CD14-positive monocyte (primary cell): ENCODE measurements around the gene STARD8. TPM values are rescaled to one million over a fixed set of nuclear protein-coding genes. Genes with fewer than 3 reads are reported as not detected.

Source experiments
- DNase-seq, 3 donors: peaks; one replicate each; pipeline ENCODE4 v3.0.0-alpha.2; 2011 to 2022
- H2AFZ ChIP-seq: 2 replicates; pipeline ENCODE4 v1.6.0; 2012; ENCODE audit warnings: mild to moderate bottlenecking, low read depth, low read length, inconsistent platforms; ENCODE audit not compliant: insufficient read depth, poor library complexity, severe bottlenecking
- H3K27ac ChIP-seq, 2 donors: 1 replicate in 1 of 2; 2 replicates in 1 of 2; pipeline ENCODE4 v1.5.1; 2012 to 2013; ENCODE audit warnings: low read length in 2 of 2, control low read depth in 1 of 2, inconsistent platforms in 1 of 2, low read depth in 1 of 2, mild to moderate bottlenecking in 1 of 2
- H3K27me3 ChIP-seq, 2 donors: one replicate each; pipeline versions ENCODE4 v1.6.0 to v1.6.1; 2011 to 2013; ENCODE audit warnings: low read length in 2 of 2; ENCODE audit not compliant: control insufficient read depth in 2 of 2, insufficient read depth in 2 of 2
- H3K36me3 ChIP-seq, 2 donors: replicated peaks in 1 of 2; 1 replicate in 1 of 2; 2 replicates in 1 of 2; pipeline versions ENCODE4 v1.5.1 to v1.6.1; 2012 to 2013; ENCODE audit warnings: low read length in 2 of 2, control low read depth in 1 of 2, inconsistent platforms in 1 of 2, mild to moderate bottlenecking in 1 of 2; ENCODE audit not compliant: insufficient read depth in 2 of 2, control insufficient read depth in 1 of 2
- H3K4me1 ChIP-seq, 2 donors: 1 replicate in 1 of 2; 2 replicates in 1 of 2; pipeline versions ENCODE4 v1.5.1 to v1.6.1; 2012 to 2013; ENCODE audit warnings: low read length in 2 of 2, control low read depth in 1 of 2, inconsistent platforms in 1 of 2, mild to moderate bottlenecking in 1 of 2, moderate library complexity in 1 of 2; ENCODE audit not compliant: insufficient read depth in 2 of 2, control insufficient read depth in 1 of 2
- H3K4me2 ChIP-seq: replicated peaks from 2 replicates; pipeline ENCODE3; 2012; ENCODE audit warnings: low read length, moderate library complexity, mild to moderate bottlenecking; ENCODE audit not compliant: poor library complexity, severe bottlenecking; ENCODE audit errors: extremely low read depth
- H3K4me3 ChIP-seq, 3 experiments: fragments of 200-600 bp in 1 of 3; sonication (generic) in 1 of 3; replicated peaks in 1 of 3; 1 replicate in 2 of 3; 2 replicates in 1 of 3; pipeline ENCODE4 v1.5.1; 2011 to 2013; ENCODE audit warnings: low read length in 3 of 3, mild to moderate bottlenecking in 3 of 3, control low read depth in 2 of 3, low read depth in 2 of 3, inconsistent platforms in 1 of 3, moderate library complexity in 1 of 3
- H3K79me2 ChIP-seq: 2 replicates; pipeline ENCODE4 v1.6.0; 2012; ENCODE audit warnings: mild to moderate bottlenecking, control low read depth, inconsistent platforms, low read length, moderate library complexity; ENCODE audit not compliant: insufficient read depth
- H3K9ac ChIP-seq: 2 replicates; pipeline ENCODE4 v1.6.0; 2017; ENCODE audit warnings: low read length, mild to moderate bottlenecking; ENCODE audit not compliant: insufficient read depth, poor library complexity, severe bottlenecking
- H3K9me3 ChIP-seq, 2 donors: replicated peaks in 1 of 2; 1 replicate in 1 of 2; 2 replicates in 1 of 2; pipeline versions ENCODE4 v1.5.1 to v1.6.1; 2012 to 2013; ENCODE audit warnings: low read length in 2 of 2, control low read depth in 1 of 2; ENCODE audit not compliant: control insufficient read depth in 1 of 2, insufficient read depth in 1 of 2
- H4K20me1 ChIP-seq: 2 replicates; pipeline ENCODE4 v1.6.0; 2012; ENCODE audit warnings: mild to moderate bottlenecking, low read length, control low read depth, moderate library complexity; ENCODE audit not compliant: insufficient read depth
- H3K27ac Mint-ChIP-seq, 7 donors: one replicate each; pipeline ENCODE4 v1.8.0; 2020; ENCODE audit warnings: mild to moderate bottlenecking in 7 of 7, mixed read lengths in 7 of 7, moderate library complexity in 6 of 7, inconsistent platforms in 2 of 7
- H3K27me3 Mint-ChIP-seq, 3 donors: one replicate each; pipeline ENCODE4 v1.8.0; 2021 to 2022; ENCODE audit warnings: low read depth in 3 of 3, mild to moderate bottlenecking in 3 of 3, mixed read lengths in 3 of 3, moderate library complexity in 3 of 3, inconsistent platforms in 1 of 3
- H3K36me3 Mint-ChIP-seq, 2 donors: one replicate each; pipeline ENCODE4 v1.8.0; 2020; ENCODE audit warnings: mixed read lengths in 2 of 2, inconsistent platforms in 1 of 2, mild to moderate bottlenecking in 1 of 2
- H3K4me1 Mint-ChIP-seq: one replicate; pipeline ENCODE4 v1.8.0; 2020; ENCODE audit warnings: mild to moderate bottlenecking, mixed read lengths
- H3K4me3 Mint-ChIP-seq, 2 donors: one replicate each; pipeline ENCODE4 v1.8.0; 2020; ENCODE audit warnings: mild to moderate bottlenecking in 2 of 2, mixed read lengths in 2 of 2, moderate library complexity in 1 of 2
- H3K9me3 Mint-ChIP-seq, 7 donors: one replicate each; pipeline ENCODE4 v1.8.0; 2020 to 2022; ENCODE audit warnings: mixed read lengths in 7 of 7, mild to moderate bottlenecking in 6 of 7, moderate library complexity in 6 of 7, inconsistent platforms in 2 of 7
- WGBS: methylation state at CpG from one replicate; pipeline ENCODE4 v1.1.5; 2013; ENCODE audit warnings: missing lambda C conversion rate; ENCODE audit not compliant: insufficient coverage; 5-methylcytosine and 5-hydroxymethylcytosine counted together
- intact Hi-C, 2 donors: fragments of 100-400 bp; cut with micrococcal nuclease; formaldehyde crosslinking; loops; one replicate each; pipeline versions ENCODE4 v1.15.0 to v1.15.1; 2023
- polyA plus RNA-seq, 3 donors: library from polyadenylated mRNA; depleted of rRNA in 1 of 3; unstranded in 2 of 3; stranded (reverse) in 1 of 3; fragments of 300-500 nt in 2 of 3; fragments of >200 nt in 1 of 3; fragmentation: Illumina TruSeq in 2 of 3; gene quantifications; 1 replicate in 2 of 3; 2 replicates in 1 of 3; pipeline ENCODE4 v1.2.3, GENCODE V29; 2012 to 2021
- TF ChIP-seq, protein P1 (sequence below): fragments of 200-600 bp; IDR thresholded peaks from one replicate; pipeline ENCODE4 v1.8.0; 2022; ENCODE audit warnings: antibody characterized with exemption, mild to moderate bottlenecking

STARD8 gene
- polyA plus RNA-seq, 3 donors, result 1.2 to 4.1 (median 1.7) TPM

DNA sequence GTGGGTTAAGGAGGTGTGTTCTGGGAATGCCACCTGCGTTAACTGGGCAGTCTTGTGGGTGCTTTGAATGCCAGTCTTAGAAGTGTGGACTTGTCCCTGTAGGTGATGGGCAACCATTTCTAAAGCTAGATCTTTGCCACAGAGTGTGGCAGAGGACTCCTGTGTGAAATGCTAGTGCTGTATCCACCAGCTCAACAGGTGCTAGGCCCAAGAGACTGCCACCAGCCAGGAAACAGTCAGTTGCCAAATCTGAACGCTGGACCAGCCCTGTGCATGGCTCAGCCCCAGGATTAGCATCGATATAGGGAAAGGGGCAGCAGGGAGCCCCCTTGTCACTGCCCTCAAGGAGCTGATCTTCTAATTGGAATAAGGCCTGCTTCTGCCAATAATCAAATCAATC is 35.3 kb downstream of the STARD8 start:
- no peak overlapping the region for H3K4me3 ChIP-seq
- 60% methylated on average over 1 of the region's 3 CpGs for WGBS
- H3K9ac ChIP-seq, result no peak overlapping the region
- Mint-ChIP-seq H3K27me3 (peaks cover 0 to 6% (median 1%) of the 10 kb centered on the region in 3 donors), H3K27ac (no peak overlapping the region), H3K4me3 (no peak overlapping the region), H3K36me3 (no peaks in the 10 kb centered on the region), H3K9me3 (peaks cover 0 to 2% (median 0%) of the 10 kb centered on the region in 7 donors), H3K4me1 (peaks cover 47% of the 10 kb centered on the region)
- H4K20me1 ChIP-seq, result no peaks in the 10 kb centered on the region
- TF ChIP-seq, protein P1, sequence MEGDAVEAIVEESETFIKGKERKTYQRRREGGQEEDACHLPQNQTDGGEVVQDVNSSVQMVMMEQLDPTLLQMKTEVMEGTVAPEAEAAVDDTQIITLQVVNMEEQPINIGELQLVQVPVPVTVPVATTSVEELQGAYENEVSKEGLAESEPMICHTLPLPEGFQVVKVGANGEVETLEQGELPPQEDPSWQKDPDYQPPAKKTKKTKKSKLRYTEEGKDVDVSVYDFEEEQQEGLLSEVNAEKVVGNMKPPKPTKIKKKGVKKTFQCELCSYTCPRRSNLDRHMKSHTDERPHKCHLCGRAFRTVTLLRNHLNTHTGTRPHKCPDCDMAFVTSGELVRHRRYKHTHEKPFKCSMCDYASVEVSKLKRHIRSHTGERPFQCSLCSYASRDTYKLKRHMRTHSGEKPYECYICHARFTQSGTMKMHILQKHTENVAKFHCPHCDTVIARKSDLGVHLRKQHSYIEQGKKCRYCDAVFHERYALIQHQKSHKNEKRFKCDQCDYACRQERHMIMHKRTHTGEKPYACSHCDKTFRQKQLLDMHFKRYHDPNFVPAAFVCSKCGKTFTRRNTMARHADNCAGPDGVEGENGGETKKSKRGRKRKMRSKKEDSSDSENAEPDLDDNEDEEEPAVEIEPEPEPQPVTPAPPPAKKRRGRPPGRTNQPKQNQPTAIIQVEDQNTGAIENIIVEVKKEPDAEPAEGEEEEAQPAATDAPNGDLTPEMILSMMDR, result no peak
- no peak overlapping the region for H2AFZ ChIP-seq
- H3K79me2 ChIP-seq, result no peaks in the 10 kb centered on the region
- H3K36me3 ChIP-seq, result no peaks in the 10 kb centered on the region
- no peaks in the 10 kb centered on the region for H3K9me3 ChIP-seq
- peaks cover 43 to 46% of the 10 kb centered on the region in 2 donors for H3K4me1 ChIP-seq
- H3K27ac ChIP-seq, result no peak overlapping the region
- H3K27me3 ChIP-seq, result no peaks in the 10 kb centered on the region
- intact Hi-C loops, result no loop called here
- no peak for DNase-seq
- no peak overlapping the region for H3K4me2 ChIP-seq

DNA sequence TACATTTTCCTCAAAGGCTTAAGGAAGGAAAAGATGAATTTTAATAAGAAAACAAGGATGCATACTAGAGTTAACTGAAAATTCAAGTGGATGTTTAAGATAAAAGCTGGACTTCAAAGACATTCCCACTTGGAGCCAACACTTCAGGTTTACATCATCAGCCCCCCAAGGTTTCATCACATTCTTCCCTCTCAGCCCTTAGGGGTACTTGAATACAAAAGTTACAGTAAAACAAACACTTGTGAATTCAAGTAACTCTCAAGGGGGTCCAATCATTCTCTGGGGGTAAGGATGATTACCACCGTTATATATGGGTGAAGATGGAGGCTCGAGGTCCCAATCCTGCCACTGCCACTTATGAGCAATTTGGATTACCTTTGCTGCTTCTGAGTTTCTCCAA is 36.1 kb downstream of the STARD8 start:
- intact Hi-C loops, result no loop called here
- Mint-ChIP-seq H3K27me3 (peaks cover 0 to 6% (median 1%) of the 10 kb centered on the region in 3 donors), H3K4me3 (no peak overlapping the region), H3K27ac (peak overlapping the region in 6 of 7 donors; percentile 35 to 98 (median 95)), H3K36me3 (no peaks in the 10 kb centered on the region), H3K9me3 (peaks cover 0 to 2% (median 0%) of the 10 kb centered on the region in 7 donors), H3K4me1 (peaks cover 41% of the 10 kb centered on the region)
- TF ChIP-seq, protein P1, result no peak
- H3K9ac ChIP-seq, result no peak overlapping the region
- no peaks in the 10 kb centered on the region for H3K27me3 ChIP-seq
- H3K79me2 ChIP-seq, result no peaks in the 10 kb centered on the region
- no peak for DNase-seq
- peak overlapping the region; percentile 67 to 80 for H3K27ac ChIP-seq
- no peaks in the 10 kb centered on the region for H4K20me1 ChIP-seq
- peaks cover 42 to 43% of the 10 kb centered on the region in 2 donors for H3K4me1 ChIP-seq
- peak overlapping the region in 1 of 3 experiments; percentile 41 for H3K4me3 ChIP-seq
- no peaks in the 10 kb centered on the region for H3K36me3 ChIP-seq
- no peaks in the 10 kb centered on the region for H3K9me3 ChIP-seq
- peak overlapping the region; percentile 63 for H3K4me2 ChIP-seq
- no peak overlapping the region for H2AFZ ChIP-seq
- no CpG with 5 or more reads among the region's 2 CpGs for WGBS
